ENCODE data around the gene EEIG2.

Gene EEIG2

GRCh38 chr1:108551137-108551862, 8.6 kb upstream of the EEIG2 start:
- DNase-seq = no peak

DNA sequence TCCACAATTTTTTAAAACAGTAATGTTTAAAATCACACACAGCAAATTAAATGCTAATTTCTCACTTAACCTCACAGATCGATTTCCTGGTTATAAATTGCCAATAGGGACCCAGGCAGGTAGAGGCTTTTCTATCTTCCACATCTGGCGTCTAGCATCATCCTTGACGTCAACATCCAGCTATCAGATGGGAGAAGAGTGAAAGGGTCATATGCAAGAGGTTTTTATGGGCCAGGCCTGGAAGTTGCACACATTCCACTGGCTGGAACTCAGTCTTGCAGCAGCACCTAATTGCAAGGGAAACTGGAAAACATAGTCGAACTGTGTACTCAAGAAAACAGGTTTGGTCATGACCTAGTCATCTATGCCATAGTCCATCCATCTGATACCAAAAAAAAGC, 6.0 kb upstream of the EEIG2 start:
- DNase-seq = no peak

DNA sequence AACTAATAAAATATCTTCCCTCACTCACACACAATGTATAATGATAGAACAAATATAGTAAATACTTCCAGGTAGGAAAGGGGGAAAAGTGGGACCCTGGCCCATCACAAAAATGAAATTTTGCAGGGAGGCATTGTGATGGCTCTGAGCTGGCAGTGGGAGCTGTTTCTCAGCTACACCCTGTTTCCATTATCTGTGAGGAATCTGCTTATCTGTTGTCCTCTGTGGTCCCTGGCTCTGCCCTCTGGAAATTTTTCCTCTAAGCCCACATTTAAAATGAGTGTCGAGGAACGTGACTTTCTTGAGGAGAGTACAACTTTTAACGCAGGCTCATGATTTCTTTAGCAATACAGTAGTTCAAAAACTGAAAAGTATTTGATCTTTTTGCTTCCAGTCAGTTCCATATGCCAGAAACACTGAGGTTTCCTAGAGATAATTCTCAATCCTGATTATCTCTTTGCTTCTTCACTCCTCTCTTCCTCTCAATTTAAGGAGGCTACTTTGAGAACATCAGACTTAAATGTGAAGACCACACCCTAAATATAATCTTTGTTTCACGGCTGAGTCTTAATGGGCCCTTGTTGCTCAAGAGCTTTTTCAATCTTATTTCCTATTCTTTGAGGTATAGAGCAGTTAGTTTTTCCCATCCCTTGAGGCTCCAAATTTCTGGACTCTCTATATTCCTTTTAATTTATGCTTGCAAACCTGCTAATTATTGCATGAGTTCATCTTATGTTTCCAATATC, 5.0 kb upstream of the EEIG2 start:
- no peak for DNase-seq

GRCh38 chr1:108556066-108556465, 3.8 kb upstream of the EEIG2 start:
- peak; percentile 26 for DNase-seq

DNA sequence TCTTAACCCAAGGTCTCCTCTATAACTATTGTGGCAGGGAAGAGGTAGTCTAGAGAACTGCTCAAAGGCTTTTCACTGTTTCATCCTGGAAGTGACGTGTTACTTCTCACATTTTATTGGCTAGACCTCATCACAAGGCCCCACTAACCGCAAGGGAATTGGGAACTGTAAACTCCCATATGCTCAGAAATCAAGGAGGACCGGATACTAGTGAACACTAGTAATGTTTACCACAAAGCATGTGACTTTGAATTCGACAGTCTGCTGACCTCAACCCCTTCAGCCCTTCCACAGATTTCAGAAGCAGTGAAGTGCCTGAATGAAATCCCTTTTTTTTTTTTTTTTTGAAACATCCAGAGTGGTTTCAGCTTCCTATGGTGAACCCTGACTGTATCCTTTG, 3.4 kb upstream of the EEIG2 start:
- no peak for DNase-seq

DNA sequence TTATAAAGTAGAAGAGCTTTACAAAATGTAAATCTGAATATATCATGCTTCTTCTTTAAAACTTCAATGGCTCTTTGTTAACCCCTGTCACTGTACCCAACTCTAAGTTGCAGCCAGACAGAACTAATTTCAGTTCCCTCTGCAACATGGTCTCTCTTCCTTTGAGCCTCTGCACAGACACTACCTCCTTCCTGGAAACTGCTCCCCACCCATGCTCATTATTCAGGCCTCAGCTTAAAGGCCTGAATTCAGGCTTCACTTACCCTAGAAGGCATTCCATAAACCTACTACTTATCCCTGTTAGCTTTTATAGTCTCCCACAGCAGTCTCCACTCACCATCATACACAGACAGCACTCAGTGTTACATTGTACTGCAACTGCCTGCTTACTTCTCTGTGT, 2.6 kb upstream of the EEIG2 start:
- no peak for DNase-seq

DNA sequence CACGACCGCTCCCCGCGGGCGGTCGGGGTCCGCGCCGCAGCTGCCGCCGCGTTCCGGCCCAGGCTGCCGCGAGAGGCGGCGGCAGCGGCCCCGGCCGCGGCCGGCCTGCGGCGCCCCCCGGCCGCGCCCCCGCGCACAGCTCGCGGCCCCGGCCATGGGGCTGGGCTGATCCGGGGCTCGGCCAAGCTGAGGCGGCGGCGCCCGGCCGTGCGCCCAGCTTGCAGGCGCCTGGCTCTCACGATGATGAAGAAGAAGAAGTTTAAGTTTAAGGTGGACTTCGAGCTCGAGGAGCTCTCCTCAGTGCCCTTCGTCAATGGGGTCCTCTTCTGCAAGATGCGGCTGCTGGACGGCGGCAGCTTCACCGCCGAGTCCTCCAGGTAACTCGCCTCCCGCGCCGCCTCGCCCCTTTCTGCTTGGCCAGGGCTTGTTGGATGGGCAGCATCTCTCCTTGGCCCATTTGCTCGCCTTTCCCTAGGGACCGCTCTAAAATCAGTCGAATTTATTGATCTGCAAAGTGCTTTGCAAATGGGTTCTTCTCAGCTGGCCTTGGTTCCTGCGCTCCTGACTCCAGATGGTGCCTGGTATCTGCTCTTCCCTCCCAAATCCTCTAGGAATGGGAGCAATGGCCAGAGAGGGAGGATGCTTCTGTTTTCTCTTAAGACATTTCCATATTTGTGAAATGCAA, 431 bp downstream of the EEIG2 start:
- DNase-seq = peak; percentile 25

- peak; percentile 43 for DNase-seq
Measured at GRCh38 chr1:108560874-108561459, 1.1 kb downstream of the EEIG2 start.

GRCh38 chr1:108561689-108562326, 1.9 kb downstream of the EEIG2 start:
- peak; percentile 84 for DNase-seq

GRCh38 chr1:108563808-108564207, 3.9 kb downstream of the EEIG2 start:
- DNase-seq = no peak

GRCh38 chr1:108565081-108565480, 5.2 kb downstream of the EEIG2 start:
- no peak for DNase-seq

GRCh38 chr1:108565512-108565911, 5.6 kb downstream of the EEIG2 start:
- no peak for DNase-seq

DNA sequence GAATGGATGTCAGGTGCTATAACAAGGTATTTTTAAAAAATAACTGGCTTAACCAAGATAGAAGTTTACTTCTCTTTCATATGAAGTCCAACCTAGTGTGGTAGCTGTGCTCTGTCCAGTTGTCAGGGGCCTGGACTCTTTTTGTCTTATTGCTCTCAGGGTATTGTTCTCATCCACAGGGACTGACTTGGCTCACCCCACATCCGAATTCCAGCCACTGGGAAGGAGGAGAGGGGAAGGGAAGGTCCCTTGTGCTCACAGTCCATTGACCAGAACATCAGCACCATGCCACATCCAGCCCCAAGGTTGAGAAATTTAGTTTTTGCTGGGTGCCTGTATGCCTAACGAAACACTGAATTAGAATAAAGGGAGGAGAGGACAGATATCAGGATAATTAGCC, 8.7 kb downstream of the EEIG2 start:
- no peak for DNase-seq

DNA sequence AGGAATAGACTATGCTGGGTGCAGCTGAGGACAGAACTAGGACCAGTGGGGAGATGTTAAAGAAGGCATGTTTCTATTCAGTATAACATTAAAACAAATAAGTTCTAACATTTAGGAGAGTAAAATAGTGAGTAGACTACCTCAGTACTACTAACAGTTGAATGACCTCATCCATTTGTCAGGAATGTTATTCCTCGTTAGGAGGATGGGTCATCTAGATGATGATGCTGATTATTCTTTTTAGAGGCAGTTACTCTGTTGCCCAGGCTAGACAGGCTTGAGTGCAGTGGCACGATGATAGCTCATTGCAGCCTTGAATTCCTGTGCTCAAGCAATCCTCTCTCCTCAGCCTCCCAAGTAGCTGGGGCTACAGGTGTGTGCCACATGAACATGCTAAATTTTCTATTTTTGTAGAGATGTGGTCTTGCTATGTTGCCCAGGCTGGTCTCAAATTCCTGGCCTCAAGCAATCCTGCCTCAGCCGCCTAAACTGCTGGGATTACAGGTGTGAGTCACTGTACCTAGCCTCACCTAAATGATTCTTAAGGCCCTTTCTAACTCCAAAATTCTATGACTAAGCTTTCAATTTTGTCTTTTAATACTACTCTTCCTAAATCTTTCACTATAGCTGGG, 9.3 kb downstream of the EEIG2 start:
- no peak for DNase-seq

DNA sequence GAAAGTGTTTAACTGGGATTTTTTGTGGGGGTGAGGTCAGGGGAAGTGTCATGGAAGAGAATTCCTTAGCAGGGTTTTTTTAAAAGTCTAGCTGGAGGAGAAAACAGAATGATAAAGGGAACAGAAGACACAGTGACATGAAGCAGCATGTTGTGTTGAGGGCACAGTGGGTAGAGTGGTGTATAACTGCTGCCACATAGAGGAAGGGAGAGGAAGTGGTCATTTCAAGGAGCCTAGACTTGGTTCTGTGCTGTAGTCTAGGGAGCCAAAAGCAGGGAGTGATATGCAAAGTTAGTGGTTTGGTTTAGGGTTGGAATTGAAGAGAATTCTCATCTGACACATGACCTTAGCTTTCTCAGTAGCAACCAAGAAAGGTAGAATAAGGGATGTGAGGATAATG, 10.2 kb downstream of the EEIG2 start:
- peak; percentile 16 for DNase-seq

DNA sequence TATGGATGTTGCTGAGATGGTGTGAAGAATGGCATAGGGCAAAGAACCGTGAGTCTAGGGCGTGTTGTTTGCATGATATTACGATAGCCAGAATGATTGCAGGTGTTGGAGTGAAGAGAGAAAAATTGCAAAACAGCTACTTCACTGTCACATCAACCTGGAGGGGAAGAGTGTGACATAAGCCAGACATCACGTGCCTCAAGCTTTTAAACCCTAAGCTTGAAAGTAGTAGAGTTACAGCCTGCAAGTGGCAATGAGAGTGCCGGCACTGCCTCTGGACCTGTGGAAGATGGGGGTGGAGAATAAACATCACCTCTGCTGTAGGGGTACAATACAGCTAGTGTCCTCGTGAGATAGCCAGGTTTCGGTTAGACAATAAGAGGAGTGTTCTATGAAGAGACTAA, 11.1 kb downstream of the EEIG2 start:
- DNase-seq = no peak

DNA sequence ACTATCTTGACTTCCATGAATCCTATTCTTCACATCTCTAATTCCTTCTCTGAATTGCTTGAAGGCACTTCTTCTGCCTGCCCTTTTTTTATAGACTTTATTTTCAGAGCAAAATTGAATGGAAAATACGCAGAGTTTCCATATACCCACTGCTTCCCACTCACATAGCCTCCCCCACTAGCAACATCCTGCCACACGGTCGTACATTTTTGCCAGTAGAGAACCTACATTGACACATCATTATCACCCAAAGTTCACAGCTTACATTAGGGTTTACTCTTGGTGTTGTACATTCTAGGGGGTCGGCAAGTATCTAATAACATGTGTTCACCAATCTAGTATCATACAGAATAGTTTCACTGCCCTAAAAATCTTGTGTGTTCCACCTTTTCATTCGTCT, 12.3 kb downstream of the EEIG2 start:
- no peak for DNase-seq

DNA sequence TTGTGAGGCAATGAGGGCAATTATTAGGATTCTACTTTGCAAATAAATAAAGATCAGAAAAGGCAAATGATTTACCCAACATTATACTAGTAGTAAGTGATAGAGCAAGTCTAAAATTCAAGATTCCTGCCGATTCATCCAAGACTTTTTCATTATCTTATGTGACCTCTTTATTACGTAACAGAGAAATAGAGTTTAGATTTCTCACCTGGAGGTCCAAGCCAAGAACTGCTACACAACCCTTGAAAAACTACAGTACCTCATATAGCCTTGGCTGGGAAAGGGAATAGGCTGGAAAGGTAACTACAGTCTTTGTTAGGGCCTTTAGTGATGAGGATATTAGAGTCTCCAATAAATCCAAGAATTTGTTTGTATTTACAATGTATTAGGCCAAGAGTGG, 13.3 kb downstream of the EEIG2 start:
- DNase-seq = no peak

- no peak for DNase-seq
Measured at GRCh38 chr1:108574008-108574407, 14.1 kb downstream of the EEIG2 start.

DNA sequence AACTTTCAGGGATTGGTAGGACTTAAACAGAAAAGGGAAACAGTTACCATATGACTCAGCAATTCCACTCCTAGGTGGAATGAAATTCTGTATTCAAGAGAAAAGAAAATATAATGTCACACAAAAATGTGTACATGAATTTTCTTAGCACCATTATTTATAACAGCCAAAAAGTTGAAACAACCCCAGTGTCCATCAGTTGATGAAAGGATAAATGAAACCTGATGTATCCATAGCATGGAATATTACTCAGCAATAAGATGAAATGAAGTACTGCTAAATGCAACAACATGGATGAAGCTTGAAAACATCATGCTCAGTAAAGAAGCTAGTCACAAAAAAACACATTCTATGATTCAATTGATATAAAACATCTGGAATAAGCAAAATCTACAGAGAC, 15.5 kb downstream of the EEIG2 start:
- DNase-seq = no peak

DNA sequence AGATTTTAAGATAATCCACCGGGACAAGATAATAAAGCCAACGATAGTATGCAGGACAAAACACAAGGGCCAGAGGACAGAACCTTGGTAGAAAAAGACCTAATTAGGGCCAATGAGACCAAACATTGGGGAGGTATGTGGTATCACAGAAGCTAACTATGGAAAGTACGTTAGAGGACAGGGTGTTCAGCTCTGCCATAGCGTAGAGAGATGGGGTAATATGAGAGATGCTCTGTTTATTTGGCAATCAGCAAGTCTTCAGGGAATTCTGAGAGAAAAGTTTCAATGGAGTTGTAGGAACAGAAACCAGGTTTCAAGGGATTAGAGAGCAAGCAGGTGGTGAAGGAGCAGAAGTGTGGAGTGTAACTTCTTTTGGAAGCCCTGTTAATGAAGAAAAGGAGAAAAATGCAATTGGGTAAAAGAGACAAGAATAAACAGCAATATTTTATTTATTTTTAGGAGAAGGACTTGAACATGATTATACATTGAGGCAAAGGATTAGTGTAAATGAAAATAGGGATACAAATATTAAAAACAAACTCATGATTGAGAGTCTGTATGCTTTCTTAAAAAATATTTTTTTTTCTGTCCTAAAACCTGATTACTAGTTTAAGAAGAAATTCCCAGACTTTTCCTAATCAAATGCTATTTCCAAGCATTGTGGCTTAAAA, 24.0 kb downstream of the EEIG2 start:
- DNase-seq = no peak

GRCh38 chr1:108584428-108584856, 24.5 kb downstream of the EEIG2 start:
- DNase-seq = no peak
